Ovary (tissue), 9 donors: ENCODE data around the gene ABLIM1. TPM values are rescaled to one million over a fixed set of nuclear protein-coding genes. Genes with fewer than 3 reads are reported as not detected.

Source experiments
- DNase-seq, 5 donors: peaks; one replicate each; pipeline ENCODE4 v3.0.0-alpha.2; 2019 to 2020
- H3K27ac ChIP-seq, 2 donors: fragments of 200-600 bp; one replicate each; pipeline versions ENCODE4 v1.5.1 to v1.8.0; 2019 to 2022
- H3K27me3 ChIP-seq: fragments of 200-600 bp; one replicate; pipeline ENCODE4 v1.8.0; 2022
- H3K36me3 ChIP-seq: fragments of 200-600 bp; sonication (generic); one replicate; pipeline ENCODE4 v1.5.1; 2019
- H3K4me1 ChIP-seq: one replicate; pipeline ENCODE4 v1.8.1; 2013; ENCODE audit warnings: mild to moderate bottlenecking, moderate library complexity; ENCODE audit not compliant: insufficient read depth
- H3K4me3 ChIP-seq: fragments of 200-600 bp; sonication (generic); one replicate; pipeline ENCODE4 v1.5.1; 2017
- H3K9me3 ChIP-seq, 2 donors: fragments of 200-600 bp in 1 of 2; sonication (generic) in 1 of 2; one replicate each; pipeline versions ENCODE4 v1.5.1 to v1.8.1; 2013 to 2019; ENCODE audit warnings: mild to moderate bottlenecking in 1 of 2, moderate library complexity in 1 of 2
- EP300 ChIP-seq: sonication (generic); formaldehyde crosslinking; IDR thresholded peaks from one replicate; pipeline ENCODE4 v1.6.1; 2017; ENCODE audit warnings: antibody characterized with exemption
- POLR2A ChIP-seq: fragments of 450-650 bp; IDR thresholded peaks from one replicate; pipeline ENCODE4 v1.6.1; 2017; ENCODE audit warnings: antibody characterized with exemption, mild to moderate bottlenecking, moderate library complexity
- WGBS, 3 donors: extraction: QIAGEN DNeasy Blood & Tissue Kit in 1 of 3; methylation state at CpG; one replicate each; pipeline versions ENCODE4 v1.1.5 to v1.1.7; 2013 to 2017; 5-methylcytosine and 5-hydroxymethylcytosine counted together
- intact Hi-C, 4 donors: fragments of 100-400 bp; cut with DNase I; formaldehyde crosslinking; loops; one replicate each; pipeline versions ENCODE4 v1.11.0 to v1.15.1; 2022 to 2023
- polyA plus RNA-seq, 2 donors: library from polyadenylated mRNA; stranded (reverse); fragments of 200-250 nt in 1 of 2; fragments of 350-450 nt in 1 of 2; fragmentation: Illumina TruSeq in 1 of 2; extraction: RNeasy Lipid Tissue Mini Kit (QIAGEN cat#74804) in 1 of 2; gene quantifications; one replicate each; pipeline ENCODE4 v1.2.3, GENCODE V29; 2013 to 2014
- total RNA-seq, 7 donors: library from RNA; depleted of rRNA in 2 of 7; stranded (reverse); fragments of >200 nt in 2 of 7; fragmentation: NEBNext Ultra II Directional in 3 of 7; extraction: Animal tissue kit (Norgen Biotek cat#: 25700) in 3 of 7; gene quantifications; one replicate each; pipeline versions ENCODE4 v1.1.0 to v1.2.4, GENCODE V29; 2016 to 2023
- TF ChIP-seq, protein P1 (sequence below), 3 donors: fragments of 450-650 bp in 2 of 3; fragments of 200-600 bp in 1 of 3; IDR thresholded peaks; one replicate each; pipeline versions ENCODE4 v1.5.1 to v1.8.0; 2016 to 2022; ENCODE audit warnings: antibody characterized with exemption in 3 of 3, mild to moderate bottlenecking in 1 of 3
- donor health status: DM: no; HTN: no; CAD: no; lungs with moderate emphysema.
- donor health status: DM: no; HTN: no; CAD: no.
- donor health status: Bipolar disorder and iron deficiency.
- donor health status: DM: yes; HTN: yes; CAD: no.
- donor health status: DM: no; HTN: no; CAD: no.
- donor health status: DM: yes; HTN: yes; CAD: no.

The ABLIM1 gene
- total and polyA plus RNA-seq, 9 donors: 155 to 505 (median 283) TPM

DNA sequence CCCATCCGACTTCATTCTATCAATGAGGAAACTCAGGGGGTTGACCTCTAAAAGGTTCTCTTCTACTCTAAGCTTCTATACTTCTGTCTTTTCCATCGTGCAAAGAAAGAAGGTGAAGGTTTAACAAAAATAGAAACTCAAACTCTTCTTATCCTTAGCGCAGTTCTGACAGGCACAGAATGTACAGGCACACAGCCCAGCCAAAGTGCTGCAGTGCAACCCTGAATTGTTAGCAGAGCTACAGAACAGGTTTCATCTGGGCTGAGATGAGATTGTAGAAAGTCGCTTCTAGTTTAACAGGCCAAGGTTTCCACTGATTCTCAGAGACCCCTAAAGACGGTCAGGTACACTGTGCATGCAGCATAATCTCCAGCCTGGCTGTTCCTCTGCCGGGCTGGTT is 174.5 kb downstream of the ABLIM1 start:
- TF ChIP-seq, protein P1, sequence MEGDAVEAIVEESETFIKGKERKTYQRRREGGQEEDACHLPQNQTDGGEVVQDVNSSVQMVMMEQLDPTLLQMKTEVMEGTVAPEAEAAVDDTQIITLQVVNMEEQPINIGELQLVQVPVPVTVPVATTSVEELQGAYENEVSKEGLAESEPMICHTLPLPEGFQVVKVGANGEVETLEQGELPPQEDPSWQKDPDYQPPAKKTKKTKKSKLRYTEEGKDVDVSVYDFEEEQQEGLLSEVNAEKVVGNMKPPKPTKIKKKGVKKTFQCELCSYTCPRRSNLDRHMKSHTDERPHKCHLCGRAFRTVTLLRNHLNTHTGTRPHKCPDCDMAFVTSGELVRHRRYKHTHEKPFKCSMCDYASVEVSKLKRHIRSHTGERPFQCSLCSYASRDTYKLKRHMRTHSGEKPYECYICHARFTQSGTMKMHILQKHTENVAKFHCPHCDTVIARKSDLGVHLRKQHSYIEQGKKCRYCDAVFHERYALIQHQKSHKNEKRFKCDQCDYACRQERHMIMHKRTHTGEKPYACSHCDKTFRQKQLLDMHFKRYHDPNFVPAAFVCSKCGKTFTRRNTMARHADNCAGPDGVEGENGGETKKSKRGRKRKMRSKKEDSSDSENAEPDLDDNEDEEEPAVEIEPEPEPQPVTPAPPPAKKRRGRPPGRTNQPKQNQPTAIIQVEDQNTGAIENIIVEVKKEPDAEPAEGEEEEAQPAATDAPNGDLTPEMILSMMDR (IDR thresholded peaks at IDR 0.05): no peak
- TF ChIP-seq EP300 (no peak), POLR2A (no peak)
- peak overlapping the region in 1 of 2 donors; percentile 33 for H3K27ac ChIP-seq
- no peaks in the 10 kb centered on the region for H3K9me3 ChIP-seq
- intact Hi-C loops: no loop called here
- peak in 2 of 5 donors; percentile 36 to 53 for DNase-seq
- H3K4me3 ChIP-seq: no peak overlapping the region
- WGBS, 3 donors: 33 to 48% (median 39%) methylated on average over 6 of the region's 6 CpGs
- no peaks in the 10 kb centered on the region for H3K36me3 ChIP-seq
- peaks cover 20% of the 10 kb centered on the region for H3K4me1 ChIP-seq
- no peaks in the 10 kb centered on the region for H3K27me3 ChIP-seq

DNA sequence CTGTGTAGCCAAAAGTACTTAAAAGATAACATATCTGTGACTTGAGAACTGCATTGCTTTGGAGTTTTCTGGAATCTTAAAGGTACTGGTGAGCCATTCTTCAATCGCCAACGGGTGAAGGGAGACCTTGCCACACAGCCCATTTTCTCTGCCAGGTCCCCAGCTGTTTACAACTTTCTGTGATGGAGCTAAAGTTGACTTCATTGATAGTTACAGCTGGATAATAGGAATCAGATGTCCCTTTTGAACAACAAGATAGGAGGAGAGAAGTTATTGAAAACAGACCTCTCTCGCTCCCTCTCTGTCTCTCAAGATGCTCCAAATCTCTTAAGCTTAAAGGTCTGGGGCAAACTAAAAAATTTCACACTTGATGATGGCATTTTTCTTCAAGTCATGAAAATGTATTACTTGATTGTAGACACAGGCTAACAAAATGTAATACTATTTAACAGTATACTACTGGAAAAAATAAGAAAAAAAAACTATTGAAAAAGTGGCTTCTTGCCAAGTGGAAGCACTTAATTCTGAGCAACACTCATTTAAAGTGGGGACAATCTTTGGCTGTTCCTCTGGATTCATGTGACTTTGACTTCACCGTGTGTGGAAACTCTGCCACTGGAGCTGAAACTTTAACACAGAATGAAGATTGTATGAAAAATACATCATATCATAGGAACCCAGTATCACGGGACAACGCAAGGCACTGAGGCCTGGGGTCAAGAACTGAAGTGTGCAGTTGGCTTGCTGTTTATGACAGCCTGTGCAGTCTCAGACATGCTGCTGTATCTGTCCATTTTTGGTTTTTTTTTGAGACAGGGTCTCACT is 175.4 kb downstream of the ABLIM1 start:
- Histone ChIP-seq H3K36me3 (no peaks in the 10 kb centered on the region), H3K4me3 (no peak overlapping the region), H3K27me3 (no peaks in the 10 kb centered on the region), H3K27ac (peak overlapping the region; percentile 29 to 33), H3K9me3 (no peaks in the 10 kb centered on the region), H3K4me1 (peaks cover 23% of the 10 kb centered on the region)
- TF ChIP-seq EP300 (no peak), POLR2A (no peak)
- TF ChIP-seq, protein P1 (IDR thresholded peaks at IDR 0.05): no peak
- 43 to 53% (median 49%) methylated on average over 6 of the region's 6 CpGs for WGBS, 3 donors
- intact Hi-C loops: no loop called here
- no peak for DNase-seq

DNA sequence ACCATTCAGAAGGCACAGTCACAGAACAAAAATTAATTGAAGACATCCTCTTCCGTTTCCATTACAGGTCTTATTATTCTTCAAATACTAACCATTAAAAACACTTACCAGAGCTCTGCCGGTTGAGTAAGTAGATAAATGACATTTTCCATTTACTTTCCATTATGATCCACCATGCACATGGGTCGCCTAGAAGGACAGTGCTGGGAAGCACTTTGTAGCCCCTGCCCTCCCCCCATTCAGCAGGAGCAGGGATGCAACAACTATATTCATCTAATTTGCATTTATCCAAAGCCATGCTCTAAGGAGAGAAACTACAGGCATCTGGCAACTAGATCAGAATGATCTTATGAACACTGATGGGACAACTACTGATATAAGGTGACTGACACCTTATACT is 177.0 kb downstream of the ABLIM1 start:
- Histone ChIP-seq H3K9me3 (no peaks in the 10 kb centered on the region), H3K4me3 (no peak overlapping the region), H3K27me3 (no peaks in the 10 kb centered on the region), H3K36me3 (no peaks in the 10 kb centered on the region), H3K27ac (no peak overlapping the region), H3K4me1 (peaks cover 29% of the 10 kb centered on the region)
- TF ChIP-seq, protein P1 (IDR thresholded peaks at IDR 0.05): no peak
- no peak for TF ChIP-seq POLR2A
- TF ChIP-seq EP300: no peak
- intact Hi-C loops: no loop called here
- no peak for DNase-seq
- 80 to 85% (median 81%) methylated on average over 3 of the region's 3 CpGs for WGBS, 3 donors

DNA sequence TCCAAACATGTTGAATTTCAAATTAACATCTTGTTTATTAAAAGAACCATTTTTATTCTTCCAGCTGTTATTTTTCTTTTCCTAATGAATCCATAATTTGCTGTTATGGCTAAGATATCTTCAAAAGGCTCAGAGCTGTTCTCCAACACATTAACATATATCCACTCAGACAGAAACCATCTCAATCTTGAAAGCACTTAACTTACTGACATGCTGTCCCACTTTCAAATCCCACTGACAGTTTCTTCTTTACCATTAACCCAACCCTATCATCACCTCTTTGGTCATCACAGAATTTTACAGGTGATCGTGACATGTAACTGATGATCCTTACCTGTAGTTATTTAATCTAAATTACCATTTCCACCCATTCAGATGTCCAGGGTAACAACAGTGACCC is 178.2 kb downstream of the ABLIM1 start:
- no peak for DNase-seq
- Histone ChIP-seq H3K27me3 (no peaks in the 10 kb centered on the region), H3K36me3 (no peaks in the 10 kb centered on the region), H3K9me3 (no peaks in the 10 kb centered on the region), H3K27ac (peak overlapping the region in 1 of 2 donors; percentile 33), H3K4me3 (no peak overlapping the region), H3K4me1 (peaks cover 28% of the 10 kb centered on the region)
- WGBS, 3 donors: 90 to 94% (median 90%) methylated on average over 1 of the region's 1 CpG
- intact Hi-C loops: loop anchor here in 2 of 4 donors (5.0 to 10.0 kb wide), 3 partner anchors 37 to 305 kb away; no protein-coding TSS in a partner anchor
- no peak for TF ChIP-seq EP300
- TF ChIP-seq, protein P1 (IDR thresholded peaks at IDR 0.05): no peak
- no peak for TF ChIP-seq POLR2A
